HL-60 (cell line): ENCODE results near the gene TFR2.
"Not testable (repeated sequence)": the region's sequence is repeated elsewhere in the genome, so short reads cannot be mapped to it uniquely, and the experiment has no call there.

Experiments used
- DNase-seq, 2 experiments: peaks; one replicate each; pipeline ENCODE4 v3.0.0-alpha.2; 2010 to 2020; ENCODE audit warnings: low read depth in 1 of 2, low spot score in 1 of 2
- H3K27ac ChIP-seq: fragments of 250-450 bp; sonication (Bioruptor Pico); replicated peaks from 2 replicates; pipeline ENCODE4 v1.5.1; 2020; ENCODE audit warnings: mild to moderate bottlenecking, moderate library complexity
- H3K27me3 ChIP-seq: fragments of 250-450 bp; sonication (Bioruptor Pico); 2 replicates; pipeline ENCODE4 v1.5.1; 2021; ENCODE audit warnings: mild to moderate bottlenecking, moderate library complexity; ENCODE audit not compliant: insufficient read depth, poor library complexity, severe bottlenecking
- H3K4me3 ChIP-seq: replicated peaks from 2 replicates; pipeline ENCODE4 v1.5.1; 2011; ENCODE audit warnings: mild to moderate bottlenecking, control low read depth, low read length; ENCODE audit not compliant: insufficient read depth
- GABPA ChIP-seq: IDR thresholded peaks from 2 replicates; pipeline ENCODE4 v1.6.1; 2012; ENCODE audit warnings: low read depth
- POLR2AphosphoS5 ChIP-seq: IDR thresholded peaks from 2 replicates; pipeline ENCODE4 v1.6.1; 2012; ENCODE audit warnings: low read depth
- REST ChIP-seq: IDR thresholded peaks from 2 replicates; pipeline ENCODE4 v1.6.1; 2012; ENCODE audit warnings: low read depth; ENCODE audit not compliant: insufficient replicate concordance
- SPI1 ChIP-seq: IDR thresholded peaks from 2 replicates; pipeline ENCODE4 v1.6.1; 2012; ENCODE audit warnings: low read depth, mild to moderate bottlenecking, borderline replicate concordance
- TF ChIP-seq, protein P1 (sequence below): IDR thresholded peaks from one replicate; pipeline ENCODE4 v1.5.1; 2011; ENCODE audit warnings: low read length, control low read depth, inconsistent platforms; ENCODE audit not compliant: insufficient read depth

Gene TFR2

DNA sequence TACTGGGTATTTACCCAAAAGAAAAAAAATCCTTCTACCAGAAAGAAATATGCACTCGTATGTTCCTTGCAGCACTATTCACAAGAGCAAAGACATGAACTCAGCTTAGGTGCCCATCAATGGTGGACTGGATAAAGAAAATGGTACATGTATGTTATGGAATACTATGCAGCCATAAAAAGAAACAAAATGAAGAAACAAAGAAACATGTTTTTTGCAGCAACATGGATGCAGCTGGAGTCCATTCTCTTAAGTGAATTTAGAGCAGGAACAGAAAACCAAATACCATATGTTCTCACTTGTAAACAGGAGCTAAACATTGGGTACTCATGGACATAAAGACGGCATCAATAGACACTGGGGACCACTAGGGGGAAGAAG lies 26.7 kb upstream of the TFR2 start:
- H3K27ac ChIP-seq: no peak overlapping the region
- no peaks in the 10 kb centered on the region for H3K27me3 ChIP-seq
- no peak for DNase-seq
- H3K4me3 ChIP-seq: no peak overlapping the region
- no peak for TF ChIP-seq REST
- TF ChIP-seq SPI1: no peak
- no peak for TF ChIP-seq GABPA

GRCh38 chr7:100667331-100668068 lies 26.1 kb upstream of the TFR2 start:
- H3K27me3 ChIP-seq: no peaks in the 10 kb centered on the region
- H3K4me3 ChIP-seq: no peak overlapping the region
- TF ChIP-seq GABPA (no peak), SPI1 (peak; percentile 85)
- no peak overlapping the region for H3K27ac ChIP-seq
- DNase-seq: no peak

DNA sequence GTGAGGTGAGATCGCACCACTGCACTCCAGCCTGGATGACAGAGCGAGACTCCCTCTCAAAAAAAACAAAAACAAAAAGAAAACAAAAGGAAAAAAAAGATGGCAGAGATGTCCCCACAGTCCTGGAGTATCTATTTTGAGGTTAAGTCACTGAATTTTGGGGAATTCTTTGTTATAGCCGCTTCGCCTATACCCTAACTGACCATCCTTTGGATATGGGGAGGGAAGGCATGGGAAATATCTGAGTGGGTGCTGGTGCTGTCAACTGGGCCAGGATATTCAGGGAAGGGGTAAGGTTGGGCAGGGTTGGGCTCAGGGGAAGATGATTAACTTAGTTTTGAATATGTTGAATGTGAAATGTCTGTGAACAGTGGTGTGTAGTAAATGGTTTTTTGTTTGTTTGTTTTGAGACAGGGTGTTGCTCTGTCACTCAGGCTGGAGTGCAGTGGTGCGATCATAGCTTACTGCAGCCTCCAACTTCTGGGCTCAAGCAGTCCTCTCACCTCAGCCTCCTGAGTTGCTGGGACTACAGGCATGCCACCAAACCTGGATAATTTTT lies 23.9 kb upstream of the TFR2 start:
- DNase-seq: no peak
- Histone ChIP-seq H3K4me3 (no peak overlapping the region), H3K27ac (no peak overlapping the region), H3K27me3 (no peaks in the 10 kb centered on the region)
- TF ChIP-seq POLR2AphosphoS5 (no peak), GABPA (no peak), SPI1 (no peak), REST (no peak)
- TF ChIP-seq, protein P1, sequence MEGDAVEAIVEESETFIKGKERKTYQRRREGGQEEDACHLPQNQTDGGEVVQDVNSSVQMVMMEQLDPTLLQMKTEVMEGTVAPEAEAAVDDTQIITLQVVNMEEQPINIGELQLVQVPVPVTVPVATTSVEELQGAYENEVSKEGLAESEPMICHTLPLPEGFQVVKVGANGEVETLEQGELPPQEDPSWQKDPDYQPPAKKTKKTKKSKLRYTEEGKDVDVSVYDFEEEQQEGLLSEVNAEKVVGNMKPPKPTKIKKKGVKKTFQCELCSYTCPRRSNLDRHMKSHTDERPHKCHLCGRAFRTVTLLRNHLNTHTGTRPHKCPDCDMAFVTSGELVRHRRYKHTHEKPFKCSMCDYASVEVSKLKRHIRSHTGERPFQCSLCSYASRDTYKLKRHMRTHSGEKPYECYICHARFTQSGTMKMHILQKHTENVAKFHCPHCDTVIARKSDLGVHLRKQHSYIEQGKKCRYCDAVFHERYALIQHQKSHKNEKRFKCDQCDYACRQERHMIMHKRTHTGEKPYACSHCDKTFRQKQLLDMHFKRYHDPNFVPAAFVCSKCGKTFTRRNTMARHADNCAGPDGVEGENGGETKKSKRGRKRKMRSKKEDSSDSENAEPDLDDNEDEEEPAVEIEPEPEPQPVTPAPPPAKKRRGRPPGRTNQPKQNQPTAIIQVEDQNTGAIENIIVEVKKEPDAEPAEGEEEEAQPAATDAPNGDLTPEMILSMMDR: no peak

DNA sequence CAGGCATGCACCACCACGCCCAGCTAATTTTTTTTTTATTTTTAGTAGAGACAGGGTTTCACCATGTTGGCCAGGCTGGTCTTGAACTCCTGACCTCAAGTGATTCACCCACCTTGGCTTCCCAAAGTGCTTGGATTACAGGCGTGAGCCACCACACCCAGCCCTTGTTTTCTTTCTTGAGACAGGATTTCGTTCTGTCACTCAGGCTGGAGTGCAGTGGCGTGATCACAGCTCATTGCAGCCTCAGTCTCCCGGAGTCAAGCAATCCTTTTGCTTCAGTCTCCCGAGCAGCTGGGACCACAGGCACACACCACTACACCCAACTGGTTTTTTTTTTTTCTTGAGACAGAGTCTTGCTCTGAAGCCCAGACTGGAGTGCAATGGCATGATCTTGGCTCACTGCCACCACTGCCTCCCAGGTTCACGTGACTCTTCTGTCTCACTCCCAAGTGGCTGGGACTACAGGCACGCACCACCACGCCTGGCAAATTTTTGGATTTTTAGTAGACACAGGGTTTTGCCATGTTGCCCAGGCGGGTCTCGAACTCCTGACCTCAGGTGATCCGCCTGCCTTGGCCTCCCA lies 20.9 kb upstream of the TFR2 start:
- not testable (repeated sequence) for DNase-seq, H3K4me3 ChIP-seq, H3K27ac ChIP-seq, H3K27me3 ChIP-seq

- H3K27ac ChIP-seq: no peak within 1 kb of the TSS
- DNase-seq: no peak
These were observed 14.7 kb upstream of the TFR2 start, which contains the start of gene ACTL6B for GRCh38 chr7:100655908-100656674. TSS of gene ACTL6B (minus strand) at chr7:100656448. CDS start at chr7:100656354, 94 bp downstream.

More at GRCh38 chr7:100655908-100656674, 14.7 kb upstream of the TFR2 start, which contains the start of gene ACTL6B:
- TF ChIP-seq GABPA (no peak), REST (peak; percentile 98)
- peaks cover 18% of the 10 kb centered on the region for H3K27me3 ChIP-seq
- H3K4me3 ChIP-seq: no peak within 1 kb of the TSS
